ENCODE measurements around the gene KLF8.
"Not testable (repeated sequence)": the region's sequence is repeated elsewhere in the genome, so short reads cannot be mapped to it uniquely, and the experiment has no call there.

DNA sequence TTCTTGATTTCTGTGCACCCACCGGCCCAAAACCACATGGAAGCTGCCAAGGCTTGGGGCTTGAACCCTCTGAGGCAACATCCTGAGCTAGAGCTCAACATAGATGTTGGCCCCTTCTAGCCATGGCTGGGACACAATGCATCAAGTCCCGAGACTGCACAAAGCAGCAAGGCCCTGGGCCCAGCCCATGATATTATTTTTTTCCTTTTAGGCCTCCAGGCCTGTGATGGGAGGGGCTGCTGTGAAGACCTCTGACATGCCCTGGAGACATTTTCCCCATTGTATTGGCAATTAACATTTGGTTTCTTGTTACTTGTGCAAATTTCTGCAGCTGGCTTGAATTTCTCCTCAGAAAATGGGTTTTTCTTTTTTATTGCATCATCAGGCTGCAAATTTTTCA, 25.2 kb upstream of the KLF8 start:
- TF ChIP-seq, protein P1, sequence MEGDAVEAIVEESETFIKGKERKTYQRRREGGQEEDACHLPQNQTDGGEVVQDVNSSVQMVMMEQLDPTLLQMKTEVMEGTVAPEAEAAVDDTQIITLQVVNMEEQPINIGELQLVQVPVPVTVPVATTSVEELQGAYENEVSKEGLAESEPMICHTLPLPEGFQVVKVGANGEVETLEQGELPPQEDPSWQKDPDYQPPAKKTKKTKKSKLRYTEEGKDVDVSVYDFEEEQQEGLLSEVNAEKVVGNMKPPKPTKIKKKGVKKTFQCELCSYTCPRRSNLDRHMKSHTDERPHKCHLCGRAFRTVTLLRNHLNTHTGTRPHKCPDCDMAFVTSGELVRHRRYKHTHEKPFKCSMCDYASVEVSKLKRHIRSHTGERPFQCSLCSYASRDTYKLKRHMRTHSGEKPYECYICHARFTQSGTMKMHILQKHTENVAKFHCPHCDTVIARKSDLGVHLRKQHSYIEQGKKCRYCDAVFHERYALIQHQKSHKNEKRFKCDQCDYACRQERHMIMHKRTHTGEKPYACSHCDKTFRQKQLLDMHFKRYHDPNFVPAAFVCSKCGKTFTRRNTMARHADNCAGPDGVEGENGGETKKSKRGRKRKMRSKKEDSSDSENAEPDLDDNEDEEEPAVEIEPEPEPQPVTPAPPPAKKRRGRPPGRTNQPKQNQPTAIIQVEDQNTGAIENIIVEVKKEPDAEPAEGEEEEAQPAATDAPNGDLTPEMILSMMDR (IDR thresholded peaks at IDR 0.05; ENCODE audit: poor library complexity) = not testable (repeated sequence)
- TF ChIP-seq EZH2 (IDR thresholded peaks at IDR 0.05; ENCODE audit: borderline replicate concordance); EZH2phosphoT487 (IDR thresholded peaks at IDR 0.05; ENCODE audit: low read depth, severe bottlenecking, unreplicated experiment): not testable (repeated sequence)
